H1 (cell line): ENCODE results near the gene GOLGA6C. TPM values are rescaled to one million over a fixed set of nuclear protein-coding genes. Genes with fewer than 3 reads are reported as not detected.

ENCODE experiments used
- CTCF ChIA-PET: fragments of 300-600 bp; sonication (Branson Sonifier 250); formaldehyde crosslinking; loops from one replicate; lab custom pipeline; 2021; ENCODE audit not compliant: partially characterized antibody; lab: Charles Lee
- POLR2A ChIA-PET: fragments of 300-600 bp; sonication (Branson Sonifier 250); formaldehyde crosslinking; loops from one replicate; lab custom pipeline; 2021; ENCODE audit warnings: inconsistent platforms; ENCODE audit not compliant: partially characterized antibody; lab: Charles Lee
- DNase-seq, 2 experiments: peaks; one replicate each; pipeline versions ENCODE4 v3.0.0 to v3.0.0-alpha.2; 2010 to 2022; ENCODE audit warnings: low spot score in 2 of 2, low read depth in 1 of 2, mixed read lengths in 1 of 2
- FAIRE-seq: peaks from 2 replicates; lab custom pipeline; 2011; peaks lifted over from hg19 to GRCh38; lab: Jason Lieb, UNC
- H2AFZ ChIP-seq: 2 replicates; pipeline ENCODE4 v1.8.1; 2012; ENCODE audit warnings: low read length, inconsistent platforms
- H2AK5ac ChIP-seq: 2 replicates; pipeline ENCODE4 v1.6.1; 2013; ENCODE audit warnings: low read depth, low read length
- H2BK120ac ChIP-seq: replicated peaks from 2 replicates; pipeline ENCODE3; 2013; ENCODE audit warnings: low read depth, low read length, inconsistent platforms
- H2BK12ac ChIP-seq: 2 replicates; pipeline ENCODE4 v1.6.1; 2013; ENCODE audit warnings: low read depth, low read length
- H2BK15ac ChIP-seq: 2 replicates; pipeline ENCODE4 v1.6.1; 2013; ENCODE audit warnings: low read length
- H2BK20ac ChIP-seq: 2 replicates; pipeline ENCODE4 v1.6.1; 2013; ENCODE audit warnings: low read length
- H2BK5ac ChIP-seq: 2 replicates; pipeline ENCODE4 v1.6.1; 2013; ENCODE audit warnings: low read depth, low read length
- H3K14ac ChIP-seq: 2 replicates; pipeline ENCODE4 v1.6.1; 2013; ENCODE audit warnings: inconsistent platforms; ENCODE audit not compliant: insufficient read length
- H3K18ac ChIP-seq: 2 replicates; pipeline ENCODE4 v1.6.1; 2013; ENCODE audit warnings: low read length; ENCODE audit errors: extremely low read depth
- H3K23ac ChIP-seq: 2 replicates; pipeline ENCODE4 v1.6.1; 2013; ENCODE audit warnings: inconsistent platforms; ENCODE audit not compliant: insufficient read length
- H3K23me2 ChIP-seq: 2 replicates; pipeline ENCODE4 v1.6.1; 2013; ENCODE audit warnings: low read depth, low read length
- H3K27ac ChIP-seq: 2 replicates; pipeline ENCODE4 v1.6.1; 2011; ENCODE audit warnings: low read depth, low read length, inconsistent platforms
- H3K27me3 ChIP-seq, 4 experiments: replicated peaks in 1 of 4; 1 replicate in 1 of 4; 2 replicates in 3 of 4; pipeline versions ENCODE4 v1.6.1 to v1.8.1; 2011 to 2013; ENCODE audit warnings: low read length in 3 of 4, mild to moderate bottlenecking in 3 of 4, inconsistent platforms in 2 of 4, mixed read lengths in 2 of 4, moderate library complexity in 1 of 4; ENCODE audit not compliant: control insufficient read depth in 3 of 4, insufficient read depth in 3 of 4; ENCODE audit errors: extremely low read depth in 1 of 4
- H3K36me3 ChIP-seq, 4 experiments: 2 replicates each; pipeline versions ENCODE4 v1.6.1 to v1.8.1; 2011 to 2013; ENCODE audit warnings: mild to moderate bottlenecking in 4 of 4, low read length in 3 of 4, moderate library complexity in 2 of 4, control low read depth in 1 of 4, inconsistent platforms in 1 of 4; ENCODE audit not compliant: insufficient read depth in 4 of 4, control insufficient read depth in 2 of 4
- H3K4ac ChIP-seq: replicated peaks from 2 replicates; pipeline ENCODE3; 2013; ENCODE audit warnings: low read length, low read depth, mixed read lengths, inconsistent platforms; ENCODE audit not compliant: insufficient read length
- H3K4me1 ChIP-seq, 4 experiments: replicated peaks in 1 of 4; 1 replicate in 1 of 4; 2 replicates in 3 of 4; pipeline versions ENCODE4 v1.6.1 to v1.8.1; 2011 to 2013; ENCODE audit warnings: low read length in 3 of 4, inconsistent platforms in 2 of 4, mixed read lengths in 1 of 4; ENCODE audit not compliant: insufficient read depth in 4 of 4, control insufficient read depth in 3 of 4
- H3K4me2 ChIP-seq, 2 experiments: 2 replicates each; pipeline versions ENCODE4 v1.6.1 to v1.8.1; 2011 to 2013; ENCODE audit warnings: low read depth in 2 of 2, low read length in 2 of 2, control low read depth in 1 of 2, inconsistent platforms in 1 of 2, mild to moderate bottlenecking in 1 of 2; ENCODE audit not compliant: insufficient read depth in 1 of 2
- H3K4me3 ChIP-seq, 4 experiments: fragments of 200-600, 300-600 bp in 1 of 4; sonication (generic), shearing (Covaris generic), sonication (Bioruptor Twin) in 1 of 4; 2 replicates each; pipeline versions ENCODE4 v1.5.1 to v1.8.1; 2011 to 2016; ENCODE audit warnings: low read length in 4 of 4, low read depth in 3 of 4, control low read depth in 2 of 4, inconsistent platforms in 2 of 4, mild to moderate bottlenecking in 2 of 4, mixed read lengths in 1 of 4, moderate library complexity in 1 of 4; ENCODE audit not compliant: insufficient read depth in 2 of 4; ENCODE audit errors: extremely low read depth in 1 of 4
- H3K56ac ChIP-seq: replicated peaks from 2 replicates; pipeline ENCODE3; 2013; ENCODE audit warnings: low read depth, mild to moderate bottlenecking, mixed read lengths, low read length, inconsistent platforms; ENCODE audit not compliant: insufficient read length
- H3K79me1 ChIP-seq: 2 replicates; pipeline ENCODE4 v1.6.1; 2013; ENCODE audit warnings: low read depth, low read length, control low read depth
- H3K79me2 ChIP-seq, 2 experiments: 2 replicates each; pipeline versions ENCODE4 v1.6.1 to v1.8.1; 2012 to 2013; ENCODE audit warnings: low read length in 2 of 2, mild to moderate bottlenecking in 2 of 2, inconsistent platforms in 1 of 2; ENCODE audit not compliant: insufficient read depth in 2 of 2, control insufficient read depth in 1 of 2
- H3K9ac ChIP-seq, 4 experiments: replicated peaks in 1 of 4; 1 replicate in 1 of 4; 2 replicates in 3 of 4; pipeline versions ENCODE4 v1.6.1 to v1.8.1; 2011 to 2013; ENCODE audit warnings: low read depth in 3 of 4, low read length in 3 of 4, control low read depth in 2 of 4, mild to moderate bottlenecking in 2 of 4, moderate library complexity in 2 of 4, inconsistent platforms in 1 of 4; ENCODE audit errors: extremely low read depth in 1 of 4
- H3K9me3 ChIP-seq, 2 experiments: 2 replicates each; pipeline versions ENCODE4 v1.6.1 to v1.8.1; 2012 to 2013; ENCODE audit warnings: mild to moderate bottlenecking in 2 of 2, moderate library complexity in 2 of 2, control low read depth in 1 of 2, inconsistent platforms in 1 of 2, low read depth in 1 of 2, low read length in 1 of 2, mixed read lengths in 1 of 2; ENCODE audit not compliant: insufficient read depth in 2 of 2
- H4K20me1 ChIP-seq, 2 experiments: replicated peaks in 1 of 2; 2 replicates each; pipeline versions ENCODE3 to v1.8.1; 2011 to 2013; ENCODE audit warnings: inconsistent platforms in 2 of 2, low read length in 2 of 2, mild to moderate bottlenecking in 1 of 2; ENCODE audit not compliant: insufficient read depth in 2 of 2, control insufficient read depth in 1 of 2
- H4K5ac ChIP-seq: 2 replicates; pipeline ENCODE4 v1.6.1; 2013; ENCODE audit warnings: low read length, low read depth, mixed read lengths, inconsistent platforms; ENCODE audit not compliant: insufficient read length
- H4K8ac ChIP-seq: 2 replicates; pipeline ENCODE4 v1.8.0; 2013; ENCODE audit warnings: mild to moderate bottlenecking, moderate library complexity, low read length, inconsistent platforms; ENCODE audit not compliant: insufficient read depth; ENCODE audit errors: extremely low read depth
- H4K91ac ChIP-seq: replicated peaks from 2 replicates; pipeline ENCODE3; 2013; ENCODE audit warnings: low read length, mixed read lengths, inconsistent platforms; ENCODE audit not compliant: insufficient read length
- BCL11A ChIP-seq, 2 experiments: IDR thresholded peaks; one replicate each; pipeline ENCODE4 v1.6.1; 2011; ENCODE audit warnings: low read depth in 2 of 2, low read length in 2 of 2, mild to moderate bottlenecking in 2 of 2
- BRCA1 ChIP-seq: IDR thresholded peaks from 2 replicates; pipeline ENCODE4 v1.6.1; 2012; ENCODE audit warnings: low read depth, low read length, improper control_type of control experiment
- CBX5 ChIP-seq: fragments of 300-800, 300-1000 bp; sonication (generic); IDR thresholded peaks from 2 replicates; pipeline ENCODE4 v1.7.1; 2016; ENCODE audit warnings: antibody characterized with exemption, low read length, low read depth
- MAFK ChIP-seq: IDR thresholded peaks from 2 replicates; pipeline ENCODE4 v1.6.1; 2012; ENCODE audit warnings: low read depth, mild to moderate bottlenecking, improper control_type of control experiment, low read length
- POU5F1 ChIP-seq: IDR thresholded peaks from 2 replicates; pipeline ENCODE4 v1.6.1; 2011; ENCODE audit warnings: low read depth, mild to moderate bottlenecking, low read length, moderate library complexity
- RFX5 ChIP-seq: IDR thresholded peaks from 2 replicates; pipeline ENCODE4 v1.6.1; 2011; ENCODE audit warnings: low read depth, low read length, improper control_type of control experiment, borderline replicate concordance
- SIRT6 ChIP-seq: IDR thresholded peaks from one replicate; pipeline ENCODE4 v1.7.1; 2012; ENCODE audit warnings: low read length, inconsistent platforms
- WGBS, 2 experiments: shearing (Covaris generic) in 1 of 2; methylation state at CpG; one replicate each; pipeline versions ENCODE4 v1.1.6 to v1.1.7; 2013 to 2015; ENCODE audit warnings: low lambda C conversion rate in 2 of 2, mixed read lengths in 2 of 2, inconsistent platforms in 1 of 2, low coverage in 1 of 2, missing lambda C conversion rate in 1 of 2; ENCODE audit not compliant: insufficient replicate concordance in 2 of 2, insufficient coverage in 1 of 2, insufficient read length in 1 of 2; ENCODE audit errors: extremely low coverage in 1 of 2, missing lambda C conversion rate in 1 of 2; 5-methylcytosine and 5-hydroxymethylcytosine counted together
- polyA plus RNA-seq, 7 experiments: library from polyadenylated mRNA; depleted of rRNA in 3 of 7; stranded (reverse) in 5 of 7; unstranded in 2 of 7; fragments of >200 nt in 5 of 7; fragments of 200-250 nt in 2 of 7; gene quantifications; 1 replicate in 5 of 7; 2 replicates in 1 of 7; 4 replicates in 1 of 7; pipeline versions ENCODE4 v1.2.1 to v1.2.3, GENCODE V29; 2011 to 2013; ENCODE audit warnings: missing spikeins in 2 of 7, mixed read lengths in 2 of 7
- total RNA-seq: library from RNA; stranded (reverse); fragmentation: NEBNext Ultra II Directional; extraction: Animal tissue kit (Norgen Biotek cat#: 25700); gene quantifications from 2 replicates; pipeline ENCODE4 v1.2.1, GENCODE V29; 2021

GOLGA6C gene
- total and polyA plus RNA-seq, 2 of the 8 experiments (the other 6 are each of a cell fraction or from before 2014, with no cell fraction given) = 0.14 to 0.35 TPM

- Histone ChIP-seq H3K4me2 (no peak overlapping the region), H3K18ac (no peak overlapping the region), H3K23me2 (no peaks in the 10 kb centered on the region), H2BK15ac (no peak overlapping the region), H3K9ac (no peak overlapping the region), H2BK5ac (no peak overlapping the region), H3K36me3 (no peaks in the 10 kb centered on the region), H4K5ac (no peak overlapping the region), H2BK20ac (no peak overlapping the region), H3K14ac (no peak overlapping the region), H3K27me3 (no peaks in the 10 kb centered on the region), H4K20me1 (no peaks in the 10 kb centered on the region), H3K4me3 (no peak overlapping the region), H4K91ac (no peak overlapping the region), H2AFZ (no peak overlapping the region), H3K23ac (no peak overlapping the region), H3K4ac (no peak overlapping the region), H3K4me1 (no peaks in the 10 kb centered on the region), H2BK120ac (no peak overlapping the region), H3K79me2 (no peaks in the 10 kb centered on the region), H4K8ac (no peak overlapping the region), H3K27ac (no peak overlapping the region), H2BK12ac (no peak overlapping the region), H3K56ac (no peak overlapping the region), H3K79me1 (no peaks in the 10 kb centered on the region), H2AK5ac (no peak overlapping the region), H3K9me3 (no peaks in the 10 kb centered on the region)
- ChIA-PET POLR2A (no interaction called here), CTCF (interaction anchor here (0.7 kb wide), 1 partner anchor 64 kb away, joined by 3 read pairs; no protein-coding TSS in a partner anchor)
- 94% methylated on average over 5 of the region's 5 CpGs; no CpG with 5 or more reads in 1 of the 2 experiments for WGBS, 2 experiments
- TF ChIP-seq BCL11A (IDR thresholded peaks at IDR 0.05; ENCODE audit: low read depth in 2 of 2, low read length in 2 of 2) (no peak), MAFK (no peak), RFX5 (no peak), BRCA1 (no peak), CBX5 (no peak), POU5F1 (no peak), SIRT6 (no peak)
- DNase-seq = no peak
- no peak for FAIRE-seq
Observed at GRCh38 chr15:75314552-75315290, 56.6 kb downstream of the GOLGA6C start.
